ENCODE measurements around the gene EPHB3.
A peak's percentile ranks its signal among the peaks of the same experiment; 100 is the strongest.

The EPHB3 gene

DNA sequence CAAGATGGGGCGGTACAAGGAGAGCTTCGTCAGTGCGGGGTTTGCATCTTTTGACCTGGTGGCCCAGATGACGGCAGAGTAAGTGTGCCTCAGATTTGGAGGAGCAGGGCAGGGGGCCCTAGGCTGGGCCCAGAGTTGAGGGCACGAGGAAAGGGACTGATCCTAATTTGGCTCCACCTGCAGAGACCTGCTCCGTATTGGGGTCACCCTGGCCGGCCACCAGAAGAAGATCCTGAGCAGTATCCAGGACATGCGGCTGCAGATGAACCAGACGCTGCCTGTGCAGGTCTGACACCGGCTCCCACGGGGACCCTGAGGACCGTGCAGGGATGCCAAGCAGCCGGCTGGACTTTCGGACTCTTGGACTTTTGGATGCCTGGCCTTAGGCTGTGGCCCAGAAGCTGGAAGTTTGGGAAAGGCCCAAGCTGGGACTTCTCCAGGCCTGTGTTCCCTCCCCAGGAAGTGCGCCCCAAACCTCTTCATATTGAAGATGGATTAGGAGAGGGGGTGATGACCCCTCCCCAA, 19.8 kb downstream of the EPHB3 start:
- DNase-seq (ENCODE audit: low spot score) = no peak

DNA sequence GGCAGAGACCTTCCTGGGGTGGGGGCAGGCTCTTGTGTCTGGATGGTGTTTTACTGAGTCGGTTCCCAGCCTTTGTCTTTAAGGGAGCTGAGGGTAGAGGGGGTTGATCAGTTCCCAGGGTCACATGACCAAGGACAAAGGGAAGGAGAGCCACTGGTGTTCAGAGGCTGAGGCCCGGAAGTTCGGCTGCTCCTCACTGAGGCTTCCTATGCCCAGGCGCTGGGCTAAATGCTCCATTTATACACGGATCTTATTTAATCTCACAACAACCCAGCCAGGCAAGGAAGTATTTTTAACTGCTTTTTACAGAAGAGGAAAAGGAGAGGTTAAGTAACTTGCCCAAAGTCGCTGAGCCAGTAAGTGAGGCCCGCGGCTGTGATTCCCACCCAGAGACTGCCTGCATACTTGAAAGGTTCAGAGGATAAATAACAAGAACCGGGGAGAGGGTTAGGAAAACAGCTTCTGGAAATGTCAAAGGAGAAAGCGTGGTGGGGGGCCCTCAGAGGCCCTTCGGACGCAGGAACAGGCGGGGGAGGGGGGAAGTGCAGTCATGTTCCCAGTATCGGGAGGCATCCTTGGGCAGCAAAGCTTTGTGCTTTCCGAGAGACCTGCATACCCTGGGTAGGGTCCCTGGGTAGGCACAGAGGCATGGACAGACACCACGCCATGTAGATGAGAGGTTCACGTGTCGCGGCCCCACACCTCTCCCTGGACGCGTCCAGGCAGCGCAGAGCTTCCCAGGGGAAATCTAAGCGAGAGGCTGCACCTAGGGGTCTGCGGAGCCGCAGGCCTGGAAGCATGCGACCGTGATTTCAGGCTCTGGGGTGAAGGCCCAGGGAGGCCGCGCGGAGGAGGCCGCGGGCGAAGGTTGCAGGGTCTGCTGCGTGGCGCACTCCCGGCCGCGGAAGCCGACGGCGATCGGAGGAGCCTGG, 21.3 kb downstream of the EPHB3 start:
- no peak for DNase-seq (ENCODE audit: low spot score)

DNA sequence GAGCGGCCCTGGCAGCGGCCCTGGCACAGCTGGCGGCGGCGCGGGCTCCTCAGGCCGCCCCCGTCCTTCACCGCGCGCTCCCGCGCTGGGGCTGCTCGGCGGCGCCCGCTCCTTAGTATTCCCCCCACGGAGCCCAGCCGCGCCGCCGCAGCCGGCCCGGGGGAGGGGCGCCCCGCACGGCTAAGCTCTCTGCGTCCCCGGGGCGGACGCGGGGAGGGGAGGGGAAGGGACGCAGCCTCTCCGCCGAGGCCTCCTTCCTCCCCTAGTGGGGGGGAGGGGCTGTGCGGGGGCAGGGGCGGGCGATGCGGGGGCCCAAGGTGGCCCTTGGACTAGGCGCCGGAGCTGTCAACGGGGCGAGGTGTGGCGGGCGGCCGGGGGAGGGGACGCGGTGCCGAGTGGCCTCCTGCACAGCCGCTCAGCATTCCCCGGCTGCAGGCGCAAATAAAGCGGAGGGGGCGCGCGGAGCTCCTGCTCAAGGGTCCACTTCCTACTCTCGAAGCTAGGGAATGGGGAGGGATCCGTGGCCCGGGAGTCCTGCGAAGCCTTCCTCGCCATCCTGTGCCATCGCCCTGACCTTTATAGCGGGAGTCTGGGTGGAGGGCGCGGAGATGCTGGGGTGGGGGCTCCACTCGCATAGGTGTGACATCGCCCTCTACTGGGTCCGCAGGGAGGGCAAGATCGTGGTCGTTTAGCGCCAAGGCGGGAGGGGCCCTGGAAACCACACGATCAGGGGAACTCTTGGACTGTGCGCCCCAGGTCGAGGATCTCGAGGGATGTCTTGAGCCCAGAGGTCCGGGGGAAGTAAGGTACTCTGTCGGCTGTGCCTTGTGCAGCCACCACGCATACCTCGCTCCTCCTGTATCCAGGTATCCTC, 22.2 kb downstream of the EPHB3 start:
- DNase-seq (ENCODE audit: low spot score) = peak; percentile 73

DNA sequence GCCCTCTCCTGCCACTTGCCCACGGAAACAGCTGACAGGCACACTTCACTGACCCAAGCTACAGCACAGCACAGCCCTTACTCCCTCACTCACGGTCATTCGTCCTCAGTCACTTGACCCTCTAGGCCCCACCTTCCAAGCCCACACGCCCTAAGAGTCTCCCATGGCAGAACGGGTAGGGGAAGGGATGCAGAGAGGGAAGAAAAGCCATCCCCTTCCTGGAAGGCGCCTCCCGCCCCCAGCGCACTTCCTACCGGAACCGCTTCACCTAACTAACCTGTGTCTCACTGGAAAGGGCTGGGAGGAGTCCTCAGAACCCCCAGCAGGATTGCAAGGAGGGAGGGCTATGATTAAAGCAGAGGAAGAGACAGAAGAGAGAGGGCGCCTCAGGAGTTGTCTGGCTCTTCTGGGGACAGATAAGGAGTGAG, 22.9 kb downstream of the EPHB3 start:
- DNase-seq (ENCODE audit: low spot score) = no peak

DNA sequence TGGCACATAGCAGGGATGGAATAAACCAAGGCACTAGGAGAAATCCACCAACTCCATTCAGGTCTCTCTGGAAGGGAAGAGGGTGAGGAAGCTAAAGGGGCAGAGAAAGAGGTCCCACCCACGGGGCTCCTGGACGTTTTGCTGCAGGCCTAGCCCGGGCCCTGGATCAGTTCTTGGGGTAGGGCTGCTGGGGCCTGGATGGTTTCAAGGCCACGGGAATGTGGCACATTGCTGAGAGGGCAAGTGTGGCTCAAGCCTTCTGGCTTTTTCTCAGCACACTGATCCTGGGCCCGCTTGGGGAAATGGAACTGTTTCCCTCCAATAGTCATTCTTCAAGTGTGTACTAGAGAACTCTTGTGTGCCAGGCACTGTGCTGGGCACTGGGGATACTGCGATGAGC, 24.0 kb downstream of the EPHB3 start:
- no peak for DNase-seq (ENCODE audit: low spot score)

DNA sequence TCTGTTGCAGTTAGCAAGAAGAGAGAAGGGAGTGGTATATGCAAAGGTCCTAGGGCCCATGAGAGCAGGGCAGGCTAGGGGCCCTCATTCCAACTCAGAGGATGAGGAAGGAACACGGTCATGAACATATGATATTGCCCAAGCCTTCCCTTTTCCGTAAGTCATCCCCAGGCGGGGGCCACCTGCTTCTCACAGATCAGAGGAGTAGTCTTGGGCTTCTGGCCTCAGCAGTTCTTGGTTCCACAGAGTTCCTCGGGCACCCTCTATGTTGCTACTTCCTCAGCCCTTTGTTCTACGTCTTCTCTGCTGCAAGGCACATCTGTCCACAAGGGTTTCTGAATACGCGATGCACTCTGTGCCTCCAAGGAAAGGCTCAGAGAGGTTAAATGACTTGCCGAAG, 25.3 kb downstream of the EPHB3 start:
- DNase-seq (ENCODE audit: low spot score) = no peak

DNA sequence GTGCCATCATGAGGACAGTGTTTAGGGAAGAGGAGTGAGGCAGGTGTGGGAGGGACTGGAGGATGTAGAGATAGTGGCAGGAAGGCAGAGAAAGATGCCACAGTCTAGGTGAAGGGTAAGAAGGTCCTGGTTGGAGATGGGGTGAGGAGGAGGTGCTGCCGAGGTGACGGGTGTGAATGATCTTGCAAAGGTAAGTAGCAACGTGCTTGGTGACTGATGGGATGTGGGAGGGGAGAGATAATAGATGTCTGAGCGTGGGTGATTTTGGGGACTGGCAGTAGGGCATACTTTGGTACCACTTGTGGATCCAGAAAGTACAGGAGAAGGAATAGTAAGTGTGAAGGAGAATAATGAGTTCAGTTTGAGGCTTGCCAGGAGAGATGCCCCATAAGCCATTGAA, 27.2 kb downstream of the EPHB3 start:
- DNase-seq (ENCODE audit: low spot score) = no peak

DNA sequence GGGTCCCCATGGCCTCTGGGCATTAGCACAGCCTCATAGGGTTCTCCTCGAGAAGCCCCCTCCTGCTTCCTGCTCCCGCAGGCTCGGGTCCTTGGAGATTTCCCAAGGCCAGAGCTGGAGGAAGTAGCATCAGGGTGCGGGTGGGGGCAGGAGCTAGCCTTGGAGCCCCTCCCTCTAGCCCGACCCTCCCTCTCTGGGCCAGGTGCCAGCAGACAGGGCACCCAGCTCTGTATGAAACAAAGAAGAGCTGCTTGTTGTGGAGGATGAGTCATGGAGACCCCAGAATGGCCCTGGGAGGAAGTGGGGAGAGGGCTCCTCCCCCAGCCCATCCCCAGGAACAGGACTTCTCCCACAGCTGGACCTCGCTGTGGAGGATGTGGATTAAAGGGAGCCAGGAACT, 29.2 kb downstream of the EPHB3 start:
- no peak for DNase-seq (ENCODE audit: low spot score)

DNA sequence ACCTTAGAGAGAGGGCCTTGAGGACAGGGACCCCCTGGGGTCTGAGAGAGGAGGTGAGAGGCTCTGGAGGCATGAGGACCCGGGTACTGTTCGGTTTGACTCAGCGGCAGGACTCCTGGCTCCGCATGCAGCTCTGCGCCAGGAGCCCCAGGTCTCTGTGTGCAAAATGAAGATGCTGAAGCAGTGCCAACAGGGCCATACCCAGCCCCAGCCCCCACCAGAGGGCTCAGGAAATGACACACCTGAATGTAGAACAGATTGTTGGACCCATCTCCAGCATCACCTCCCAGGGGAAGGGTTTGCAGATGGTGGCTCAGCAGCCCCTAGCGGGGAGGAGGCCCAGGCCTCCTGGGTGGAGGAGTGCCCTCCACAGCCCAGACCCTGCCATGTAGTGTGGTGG, 30.2 kb downstream of the EPHB3 start:
- no peak for DNase-seq (ENCODE audit: low spot score)

DNA sequence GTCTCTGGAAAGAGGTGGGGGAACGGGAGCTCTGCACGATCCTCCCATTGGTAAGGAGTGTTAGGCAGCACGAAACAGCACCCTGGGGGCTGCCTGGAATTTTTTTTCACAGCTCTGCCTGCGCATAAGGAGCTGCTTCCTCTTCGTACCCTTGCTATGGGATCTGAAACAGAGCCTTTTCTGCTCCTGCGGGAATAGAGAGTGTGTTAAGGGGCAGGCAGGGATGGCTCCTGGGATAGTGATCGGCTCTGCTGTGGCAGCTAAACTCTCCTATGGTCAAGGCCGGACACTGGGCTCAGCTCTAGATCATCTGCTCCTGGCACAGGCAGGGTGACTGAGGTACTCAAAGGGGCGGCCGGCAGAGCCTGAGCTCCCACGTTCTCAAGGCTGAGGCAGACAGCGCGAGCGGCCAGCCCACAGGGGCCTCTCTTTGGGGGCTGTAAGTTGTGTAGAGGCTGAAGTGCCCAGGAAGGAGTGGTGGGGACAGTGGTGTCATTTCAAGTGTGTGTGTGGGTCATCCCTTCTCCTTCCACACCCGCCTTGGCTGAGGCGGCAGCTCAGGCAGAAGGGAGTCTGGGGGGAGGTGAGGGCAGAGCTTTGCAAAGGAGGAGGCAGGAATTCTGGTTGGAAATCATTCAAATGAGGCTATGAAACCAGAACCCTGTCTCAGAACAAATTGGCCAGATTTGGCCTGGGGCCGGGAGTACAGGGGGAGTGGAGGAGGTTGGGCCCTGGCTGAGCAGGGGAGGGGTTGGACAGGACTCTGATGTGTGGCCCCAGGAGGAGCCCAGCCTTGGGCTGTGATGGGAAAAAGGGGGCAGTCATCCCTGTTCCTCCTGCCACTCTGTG, 31.0 kb downstream of the EPHB3 start:
- DNase-seq (ENCODE audit: low spot score) = no peak

DNA sequence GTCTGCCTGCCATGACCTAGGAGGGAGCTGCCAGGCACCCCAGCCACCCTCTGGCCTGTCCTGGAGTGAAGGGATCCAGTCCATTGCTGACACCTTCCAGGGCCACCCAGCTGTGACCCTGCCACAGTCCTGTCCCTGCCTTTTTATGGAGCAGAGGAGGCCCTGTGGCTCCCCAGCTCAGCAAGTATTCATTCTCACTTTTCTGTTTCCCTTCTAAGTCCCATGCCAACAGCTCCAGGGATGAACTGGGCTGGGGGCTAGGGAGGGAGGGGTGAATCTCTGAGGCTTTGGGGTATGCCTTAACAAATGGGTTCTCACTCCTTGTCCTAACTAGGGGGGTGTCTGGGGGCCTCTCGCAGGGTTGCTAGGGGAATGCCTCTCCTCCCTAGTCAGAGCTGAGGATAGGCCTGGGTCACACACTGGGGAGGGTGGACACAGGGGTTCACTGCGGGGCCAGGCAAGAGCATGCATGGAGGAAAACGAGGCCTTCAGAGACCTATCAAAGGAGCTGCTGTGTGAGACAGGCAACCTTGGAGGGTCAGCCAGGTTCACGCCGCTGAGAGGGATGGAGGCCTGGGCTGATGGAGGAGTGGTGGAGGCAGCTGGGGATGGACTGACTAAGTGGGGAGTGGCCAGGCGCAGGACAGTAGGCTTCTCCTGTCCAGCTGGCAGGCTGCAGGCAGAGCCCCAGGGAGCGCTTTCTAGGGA, 31.8 kb downstream of the EPHB3 start:
- no peak for DNase-seq (ENCODE audit: low spot score)

DNA sequence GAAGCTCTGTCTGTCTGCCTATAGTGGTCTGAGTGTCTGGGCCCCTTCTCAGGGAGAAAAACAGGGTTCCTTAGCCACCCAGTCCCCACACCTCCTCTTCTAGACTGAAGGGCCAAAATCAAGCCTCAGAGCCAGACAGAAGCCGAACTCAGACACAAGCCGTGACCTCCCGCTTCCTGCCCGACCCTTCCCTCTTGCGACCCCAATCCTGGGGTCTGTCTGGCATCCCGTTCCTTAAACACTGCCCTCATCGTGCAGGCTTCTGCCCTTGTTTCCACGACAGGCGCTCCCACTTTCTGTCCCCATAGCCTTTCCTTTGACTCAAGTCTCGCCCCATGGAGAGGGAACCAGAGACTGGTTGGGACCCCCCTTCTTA, 32.3 kb downstream of the EPHB3 start:
- no peak for DNase-seq (ENCODE audit: low spot score)

DNA sequence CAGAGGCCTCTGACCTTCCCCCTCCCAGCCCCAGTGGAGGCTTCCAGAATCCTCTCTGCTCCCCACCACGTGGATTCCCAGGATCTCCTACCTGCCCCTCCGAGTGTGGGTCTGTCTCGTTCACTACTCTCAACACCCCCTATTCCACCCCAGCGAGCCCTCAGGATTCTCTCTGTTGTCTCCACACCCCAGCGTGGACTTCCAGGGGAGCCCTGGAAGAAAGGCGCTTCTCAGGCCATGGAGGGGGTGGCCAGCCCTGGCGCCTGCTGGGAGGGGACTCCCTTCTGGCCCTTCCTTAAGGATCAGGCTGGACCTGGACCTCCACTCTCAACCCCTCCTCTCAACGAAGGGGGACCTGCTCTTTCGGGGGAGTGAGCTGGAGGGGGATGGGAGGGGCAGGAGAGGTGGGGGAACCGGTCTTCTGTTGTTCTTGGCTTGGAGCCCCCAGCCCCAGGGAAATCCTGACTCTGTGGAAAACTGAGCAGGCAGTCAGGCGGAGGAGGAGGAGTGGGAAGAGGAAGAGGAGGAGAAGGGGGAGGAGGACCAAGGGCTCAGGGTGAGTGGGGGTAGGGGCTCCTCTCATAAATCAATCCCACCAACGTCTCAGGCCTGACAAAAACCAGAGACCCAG, 32.9 kb downstream of the EPHB3 start:
- DNase-seq (ENCODE audit: low spot score) = no peak

DNA sequence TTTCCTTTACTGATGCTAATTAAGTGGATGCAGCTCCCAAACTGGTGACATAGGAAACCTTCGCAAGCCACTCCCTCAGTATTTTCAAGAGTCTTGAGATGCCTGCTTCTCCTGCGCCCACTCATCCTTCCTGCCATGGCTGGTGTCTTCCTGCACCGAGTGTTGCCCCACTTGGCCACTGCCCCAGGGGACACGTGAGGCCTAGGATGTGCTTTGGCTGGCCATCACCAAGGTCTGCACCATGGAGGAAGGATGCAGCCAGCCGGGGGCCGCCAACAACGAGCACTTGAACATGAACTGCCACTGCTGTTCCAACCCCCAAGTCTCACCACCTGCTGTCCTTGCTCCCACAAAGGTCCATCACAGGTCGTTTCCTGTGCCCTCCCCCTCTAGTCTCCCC, 34.1 kb downstream of the EPHB3 start:
- no peak for DNase-seq (ENCODE audit: low spot score)

DNA sequence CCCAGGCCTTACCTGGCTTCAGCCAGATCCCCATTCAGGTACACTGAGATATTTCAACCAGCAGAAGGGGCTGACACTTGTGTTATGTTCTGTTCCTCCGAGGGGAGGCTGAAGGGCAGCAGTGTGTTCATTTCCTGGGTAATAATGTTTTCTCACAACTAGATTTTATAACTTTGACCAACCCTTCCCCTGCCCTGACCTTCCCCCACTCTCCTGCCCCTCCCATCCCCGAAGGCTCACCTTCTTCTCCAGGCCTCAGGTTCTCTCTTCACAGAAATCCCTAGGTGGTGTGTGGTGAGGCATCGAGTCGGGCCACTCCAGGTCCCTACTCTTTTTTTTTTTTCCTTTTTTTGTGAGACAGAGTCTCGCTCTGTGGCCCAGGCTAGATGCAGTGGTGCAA, 34.6 kb downstream of the EPHB3 start:
- no peak for DNase-seq (ENCODE audit: low spot score)

DNA sequence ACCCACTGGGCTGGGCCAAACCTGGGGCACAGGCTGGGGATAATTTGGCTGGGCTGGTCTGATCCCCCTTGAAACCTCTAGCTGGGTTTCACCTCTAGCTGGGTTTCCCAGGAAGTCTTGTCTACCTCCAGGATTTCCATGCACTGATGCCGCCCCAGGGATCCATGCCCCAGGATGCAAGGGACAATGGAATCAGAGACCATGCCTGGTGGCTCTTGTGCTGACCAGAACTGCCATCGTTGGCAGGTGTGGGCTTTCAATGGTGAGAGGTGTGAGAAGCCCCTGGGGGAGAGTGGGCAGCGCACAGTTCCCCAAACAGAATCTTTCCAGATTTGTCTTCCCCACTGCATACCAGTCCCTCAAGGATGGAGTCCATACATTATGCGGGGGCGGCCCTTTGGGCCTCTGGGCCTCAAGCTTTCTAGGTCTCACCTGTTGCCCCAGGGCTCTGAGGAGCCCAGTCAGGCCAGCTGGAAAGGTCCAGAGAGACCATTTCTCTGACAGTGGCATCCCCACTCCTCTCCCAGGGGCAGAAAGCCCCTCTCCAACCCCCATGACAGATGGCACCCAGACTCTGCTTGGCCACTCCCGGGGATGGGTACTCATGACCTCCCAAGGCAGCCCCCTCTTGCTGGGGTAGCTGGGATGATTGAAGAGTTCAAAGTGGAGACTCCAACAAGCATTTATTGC, 35.4 kb downstream of the EPHB3 start:
- DNase-seq (ENCODE audit: low spot score) = no peak

DNA sequence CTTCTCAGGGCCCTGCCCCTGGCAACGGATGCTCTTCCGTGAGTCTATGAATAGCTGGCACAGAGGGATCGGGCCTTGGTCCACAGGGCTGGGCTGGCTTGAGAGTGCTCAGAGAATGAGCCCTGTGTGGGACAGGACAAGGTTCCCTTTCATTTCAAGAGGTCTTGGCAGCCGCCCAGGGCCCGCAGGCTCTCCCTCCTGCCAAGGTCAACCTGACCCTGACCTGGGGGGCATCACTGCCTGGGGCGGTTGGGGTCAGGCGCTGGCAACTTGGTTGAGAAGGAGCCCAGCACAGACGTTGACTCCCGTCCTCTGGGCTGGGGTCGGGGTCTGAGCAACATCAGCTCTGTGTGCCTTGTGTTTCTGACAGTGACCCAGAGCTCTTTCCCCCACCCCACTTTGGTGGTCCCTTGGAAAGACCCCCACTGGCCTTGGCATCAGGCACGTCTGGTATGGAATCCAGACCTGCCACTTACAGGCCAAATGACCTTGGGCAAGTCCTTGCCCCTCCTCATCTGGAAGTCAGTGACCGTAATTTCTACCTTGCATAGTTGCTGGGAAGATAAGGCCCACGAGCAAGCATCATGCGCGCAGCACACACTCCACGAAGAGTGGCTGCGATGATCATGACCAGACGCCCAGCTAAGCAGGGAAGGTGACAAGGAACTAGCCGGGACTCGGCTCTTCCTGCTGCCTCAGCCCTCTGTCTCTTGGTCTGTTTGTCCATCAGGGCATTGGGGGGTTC, 36.4 kb downstream of the EPHB3 start:
- DNase-seq (ENCODE audit: low spot score) = no peak

DNA sequence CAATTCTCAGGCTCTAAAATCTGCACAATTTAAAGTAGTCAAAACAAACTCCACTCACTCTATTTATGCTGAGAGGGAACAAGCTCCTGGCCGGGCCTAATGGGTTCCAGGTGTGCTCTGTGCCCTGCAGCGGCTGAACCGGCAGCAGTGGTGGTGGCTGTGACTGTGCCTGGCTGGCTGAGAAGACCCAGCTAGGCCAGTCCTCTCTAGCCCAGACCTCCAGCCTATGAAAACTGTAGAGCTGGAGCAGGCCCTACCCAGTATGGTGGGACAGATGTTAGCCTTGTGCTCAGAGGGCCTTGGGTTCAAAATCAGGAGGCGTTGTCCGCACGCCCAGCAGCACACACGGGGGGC, 37.0 kb downstream of the EPHB3 start:
- no peak for DNase-seq (ENCODE audit: low spot score)

DNA sequence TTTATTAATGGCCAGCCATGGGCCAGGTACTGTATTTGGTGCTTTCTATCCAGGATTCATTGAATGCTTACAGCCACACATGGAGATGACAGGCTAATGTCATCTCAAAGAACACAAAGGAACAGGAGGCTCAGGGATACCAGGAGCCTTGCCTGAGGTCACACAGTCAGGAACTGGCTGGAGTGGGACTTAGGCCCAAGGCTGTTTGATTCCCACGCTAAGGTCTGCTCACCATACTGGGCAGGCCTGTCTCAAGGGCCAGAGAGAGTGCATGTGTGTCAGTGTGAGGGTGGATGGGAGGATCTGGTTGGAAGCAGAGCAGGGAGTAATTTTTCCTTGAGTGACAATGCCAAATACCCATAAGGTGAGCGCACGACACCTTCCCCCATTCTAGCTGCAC, 37.6 kb downstream of the EPHB3 start:
- no peak for DNase-seq (ENCODE audit: low spot score)
